Stimulated activated CD4-positive, alpha-beta T cell treated with anti-CD3 and anti-CD28 coated beads, Interleukin-12 subunit alpha, Interleukin-12 subunit beta, amount 100 ng/mL, for 48 hours (primary cell): Measurements from ENCODE around the gene UNC119B.

ENCODE experiments used
- DNase-seq, 3 donors: peaks; one replicate each; pipeline ENCODE4 v3.0.0-alpha.2; 2020; ENCODE audit warnings: low read depth in 2 of 3, low spot score in 1 of 3

UNC119B gene

DNA sequence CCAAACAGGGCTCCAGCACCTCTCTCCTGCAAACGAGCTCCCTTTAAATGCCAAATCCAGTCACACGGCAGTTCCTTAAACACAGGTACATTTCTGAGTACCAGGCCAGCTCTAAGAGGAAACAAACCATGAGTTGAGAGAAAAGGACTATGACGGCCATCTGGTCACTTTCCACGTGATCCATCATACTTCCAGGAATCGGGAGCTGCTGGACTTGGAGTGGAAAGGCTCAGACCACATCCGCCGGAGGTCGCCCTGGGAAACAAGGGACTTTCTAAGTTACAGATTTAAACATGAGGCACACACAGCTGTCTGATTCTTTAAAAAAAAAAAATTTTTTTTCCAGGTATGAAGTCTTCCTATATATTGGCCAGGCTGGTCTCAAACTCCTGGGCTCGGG, 54.6 kb downstream of the UNC119B start:
- no peak for DNase-seq

DNA sequence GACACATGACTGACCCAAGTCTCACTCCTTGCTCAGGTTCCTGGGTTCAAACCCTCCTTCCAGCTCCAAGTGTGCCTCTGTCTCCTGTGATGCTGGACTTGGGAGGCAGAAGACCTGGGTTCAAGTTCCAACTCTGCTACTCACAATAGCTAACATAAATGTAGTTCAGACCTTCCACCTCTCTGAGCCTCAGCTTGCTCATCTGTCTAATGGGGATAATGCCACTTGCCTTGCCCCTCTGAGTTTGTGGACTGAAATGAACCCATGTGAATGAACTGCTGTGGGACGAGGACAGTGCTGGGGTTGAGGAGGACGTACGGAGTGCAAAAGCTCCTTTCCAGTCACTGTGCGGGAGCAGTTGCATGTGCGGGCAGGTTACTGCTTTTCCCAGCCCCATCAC, 56.3 kb downstream of the UNC119B start:
- DNase-seq = no peak

DNA sequence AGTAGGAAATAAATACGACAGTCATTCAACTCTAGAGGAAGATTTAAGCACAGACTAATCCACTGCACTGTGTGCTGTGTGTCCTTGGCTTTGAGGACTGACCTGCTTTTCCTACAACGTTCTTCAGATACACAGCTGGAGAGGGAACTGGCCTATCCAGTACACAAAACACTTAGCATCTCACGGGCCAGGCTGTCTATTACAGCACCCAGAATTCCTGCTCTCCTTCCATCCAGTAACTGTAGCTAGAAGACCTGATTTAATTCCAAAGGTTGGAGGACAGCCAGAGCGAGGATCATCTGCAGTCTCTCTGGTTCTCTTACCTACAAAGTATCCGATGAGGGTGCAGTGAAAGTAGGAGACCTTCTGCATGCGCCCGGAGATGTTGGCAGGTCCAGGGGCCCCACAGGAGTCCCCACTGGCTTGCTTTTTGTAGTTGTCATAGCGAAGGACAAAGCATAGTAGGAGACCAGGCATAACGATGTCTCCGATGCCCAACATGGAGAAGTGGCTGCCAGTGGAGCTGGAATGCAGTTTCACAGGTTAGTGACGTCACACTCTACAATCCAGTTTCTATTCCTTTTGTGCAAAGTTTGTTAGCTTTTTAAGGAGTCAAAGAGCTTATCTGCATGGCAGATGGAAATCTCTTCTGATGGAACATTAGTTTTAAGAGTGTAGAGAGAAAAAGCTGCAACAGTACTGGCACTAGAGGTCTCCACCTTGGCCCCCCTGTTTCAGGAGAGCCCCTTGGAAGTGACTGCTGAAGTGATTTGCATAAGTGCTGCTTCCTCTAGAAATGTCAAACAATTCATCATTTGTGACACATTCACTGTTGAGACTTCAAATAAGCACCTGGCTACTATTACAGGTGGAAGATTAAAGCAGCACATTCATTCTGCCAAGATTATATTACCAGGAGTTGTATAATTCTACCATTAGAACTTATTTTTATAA, 57.1 kb downstream of the UNC119B start:
- DNase-seq = no peak

DNA sequence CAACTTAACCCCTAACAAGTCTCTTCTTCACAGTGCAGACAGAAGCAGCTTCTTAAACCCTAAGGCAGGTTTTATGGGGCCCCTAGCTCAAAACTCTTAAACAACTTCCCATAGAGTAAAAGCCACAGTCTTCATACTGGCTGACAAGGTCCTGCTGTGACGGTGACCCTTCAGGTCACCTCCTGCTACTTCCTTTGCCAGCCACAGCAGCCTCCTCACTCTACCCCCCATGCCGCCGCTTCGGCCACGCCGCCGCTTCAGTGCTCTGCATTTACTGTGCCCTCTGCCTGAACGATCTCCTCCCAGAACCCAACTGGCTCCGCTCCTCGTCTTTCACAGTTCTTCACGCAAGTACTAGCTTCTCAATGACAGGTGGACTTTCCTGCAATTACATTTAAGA, 60.8 kb downstream of the UNC119B start:
- DNase-seq = no peak
